H1 (cell line): ENCODE data around the gene RNF10. TPM values are rescaled to one million over a fixed set of nuclear protein-coding genes. Genes with fewer than 3 reads are reported as not detected.

Experiments used
- CHD1 ChIP-seq: IDR thresholded peaks from 2 replicates; pipeline ENCODE4 v1.6.1; 2012; ENCODE audit warnings: low read depth, low read length, improper control_type of control experiment
- KDM5A ChIP-seq: fragments of 200-600 bp; IDR thresholded peaks from 2 replicates; pipeline ENCODE4 v1.7.1; 2012; ENCODE audit warnings: mild to moderate bottlenecking, low read length, inconsistent platforms, mixed read lengths
- MAX ChIP-seq: IDR thresholded peaks from 2 replicates; pipeline ENCODE4 v1.6.1; 2012; ENCODE audit warnings: inconsistent platforms
- NANOG ChIP-seq: IDR thresholded peaks from 2 replicates; pipeline ENCODE4 v1.6.1; 2011; ENCODE audit warnings: low read length, low read depth, mild to moderate bottlenecking, inconsistent platforms; ENCODE audit not compliant: insufficient read depth, poor library complexity, severe bottlenecking
- RFX5 ChIP-seq: IDR thresholded peaks from 2 replicates; pipeline ENCODE4 v1.6.1; 2011; ENCODE audit warnings: low read depth, low read length, improper control_type of control experiment, borderline replicate concordance
- SUZ12 ChIP-seq: fragments of 200-600 bp; sonication (generic); IDR thresholded peaks from 2 replicates; pipeline ENCODE4 v1.6.1; 2012; ENCODE audit warnings: mild to moderate bottlenecking, inconsistent platforms, low read length, moderate library complexity, mixed read lengths
- TAF1 ChIP-seq: IDR thresholded peaks from 2 replicates; pipeline ENCODE4 v1.6.1; 2011; ENCODE audit warnings: mild to moderate bottlenecking, low read depth, low read length
- TBP ChIP-seq: IDR thresholded peaks from 2 replicates; pipeline ENCODE4 v1.6.1; 2011; ENCODE audit warnings: low read depth, low read length, improper control_type of control experiment
- TCF12 ChIP-seq: IDR thresholded peaks from 2 replicates; pipeline ENCODE4 v1.6.1; 2011; ENCODE audit warnings: low read depth, mild to moderate bottlenecking, low read length
- polyA plus RNA-seq, 7 experiments: library from polyadenylated mRNA; depleted of rRNA in 3 of 7; stranded (reverse) in 5 of 7; unstranded in 2 of 7; fragments of >200 nt in 5 of 7; fragments of 200-250 nt in 2 of 7; gene quantifications; 1 replicate in 5 of 7; 2 replicates in 1 of 7; 4 replicates in 1 of 7; pipeline versions ENCODE4 v1.2.1 to v1.2.3, GENCODE V29; 2011 to 2013; ENCODE audit warnings: missing spikeins in 2 of 7, mixed read lengths in 2 of 7
- total RNA-seq: library from RNA; stranded (reverse); fragmentation: NEBNext Ultra II Directional; extraction: Animal tissue kit (Norgen Biotek cat#: 25700); gene quantifications from 2 replicates; pipeline ENCODE4 v1.2.1, GENCODE V29; 2021
- TF ChIP-seq, protein P1 (sequence below): fragments of 300-600 bp; sonication (generic); IDR thresholded peaks from 2 replicates; pipeline ENCODE4 v1.7.1; 2012; ENCODE audit warnings: low read length, moderate library complexity, mild to moderate bottlenecking, inconsistent platforms; ENCODE audit not compliant: insufficient replicate concordance

Gene RNF10
- total and polyA plus RNA-seq, 2 of the 8 experiments (the other 6 are each of a cell fraction or from before 2014, with no cell fraction given): 71.6 to 171 TPM

DNA sequence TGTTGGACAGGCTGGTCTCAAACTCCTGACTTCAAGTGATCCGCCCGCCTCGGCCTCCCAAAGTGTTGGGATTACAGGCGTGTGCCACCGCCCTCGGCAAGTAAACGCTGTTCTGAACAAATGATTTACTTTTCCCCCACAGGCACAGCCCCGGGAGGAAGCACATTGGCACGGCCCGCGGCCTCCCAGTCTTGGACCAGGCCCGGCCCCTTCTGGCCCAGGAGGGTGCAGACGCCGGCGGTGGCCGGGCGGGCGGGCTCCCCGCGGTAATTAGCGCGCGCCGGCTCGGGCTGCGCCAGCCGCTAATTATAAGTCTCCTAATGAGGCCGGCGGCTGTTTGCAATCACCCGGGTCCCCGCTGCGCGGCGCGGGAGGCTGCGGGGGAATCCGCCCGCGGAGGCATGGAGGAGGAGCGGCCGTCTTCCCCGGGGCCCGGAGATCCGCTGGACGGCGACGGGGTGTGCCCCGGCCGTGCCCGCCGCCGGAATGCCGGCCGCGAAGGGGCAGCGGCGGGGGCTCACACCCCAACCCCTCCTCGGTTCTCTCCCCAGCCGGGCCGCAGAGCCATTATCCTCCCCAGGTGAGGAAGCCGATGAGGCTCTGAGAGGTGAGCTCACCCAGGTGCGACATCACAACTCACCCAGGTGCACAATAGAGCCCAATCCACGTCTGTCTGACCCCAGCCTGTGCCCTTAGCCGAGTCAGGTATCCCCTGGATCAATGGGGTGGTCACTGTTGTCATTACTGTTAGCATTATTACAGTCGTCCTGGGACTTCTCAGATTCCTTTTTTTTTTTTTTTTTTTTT is 50.4 kb downstream of the RNF10 start (continued):
- TF ChIP-seq CHD1: no peak
- TF ChIP-seq TCF12: 0 out of 2 replicates have a peak, but pooled peaks have one; percentile 19
- no peak for TF ChIP-seq KDM5A
- TF ChIP-seq RFX5: no peak
- no peak for TF ChIP-seq SUZ12
- TF ChIP-seq NANOG: no peak
- peak; percentile 18; the same call in 1 of the 2 replicates for TF ChIP-seq TAF1
- no peak for TF ChIP-seq TBP
- TF ChIP-seq MAX: no peak
- TF ChIP-seq, protein P1, sequence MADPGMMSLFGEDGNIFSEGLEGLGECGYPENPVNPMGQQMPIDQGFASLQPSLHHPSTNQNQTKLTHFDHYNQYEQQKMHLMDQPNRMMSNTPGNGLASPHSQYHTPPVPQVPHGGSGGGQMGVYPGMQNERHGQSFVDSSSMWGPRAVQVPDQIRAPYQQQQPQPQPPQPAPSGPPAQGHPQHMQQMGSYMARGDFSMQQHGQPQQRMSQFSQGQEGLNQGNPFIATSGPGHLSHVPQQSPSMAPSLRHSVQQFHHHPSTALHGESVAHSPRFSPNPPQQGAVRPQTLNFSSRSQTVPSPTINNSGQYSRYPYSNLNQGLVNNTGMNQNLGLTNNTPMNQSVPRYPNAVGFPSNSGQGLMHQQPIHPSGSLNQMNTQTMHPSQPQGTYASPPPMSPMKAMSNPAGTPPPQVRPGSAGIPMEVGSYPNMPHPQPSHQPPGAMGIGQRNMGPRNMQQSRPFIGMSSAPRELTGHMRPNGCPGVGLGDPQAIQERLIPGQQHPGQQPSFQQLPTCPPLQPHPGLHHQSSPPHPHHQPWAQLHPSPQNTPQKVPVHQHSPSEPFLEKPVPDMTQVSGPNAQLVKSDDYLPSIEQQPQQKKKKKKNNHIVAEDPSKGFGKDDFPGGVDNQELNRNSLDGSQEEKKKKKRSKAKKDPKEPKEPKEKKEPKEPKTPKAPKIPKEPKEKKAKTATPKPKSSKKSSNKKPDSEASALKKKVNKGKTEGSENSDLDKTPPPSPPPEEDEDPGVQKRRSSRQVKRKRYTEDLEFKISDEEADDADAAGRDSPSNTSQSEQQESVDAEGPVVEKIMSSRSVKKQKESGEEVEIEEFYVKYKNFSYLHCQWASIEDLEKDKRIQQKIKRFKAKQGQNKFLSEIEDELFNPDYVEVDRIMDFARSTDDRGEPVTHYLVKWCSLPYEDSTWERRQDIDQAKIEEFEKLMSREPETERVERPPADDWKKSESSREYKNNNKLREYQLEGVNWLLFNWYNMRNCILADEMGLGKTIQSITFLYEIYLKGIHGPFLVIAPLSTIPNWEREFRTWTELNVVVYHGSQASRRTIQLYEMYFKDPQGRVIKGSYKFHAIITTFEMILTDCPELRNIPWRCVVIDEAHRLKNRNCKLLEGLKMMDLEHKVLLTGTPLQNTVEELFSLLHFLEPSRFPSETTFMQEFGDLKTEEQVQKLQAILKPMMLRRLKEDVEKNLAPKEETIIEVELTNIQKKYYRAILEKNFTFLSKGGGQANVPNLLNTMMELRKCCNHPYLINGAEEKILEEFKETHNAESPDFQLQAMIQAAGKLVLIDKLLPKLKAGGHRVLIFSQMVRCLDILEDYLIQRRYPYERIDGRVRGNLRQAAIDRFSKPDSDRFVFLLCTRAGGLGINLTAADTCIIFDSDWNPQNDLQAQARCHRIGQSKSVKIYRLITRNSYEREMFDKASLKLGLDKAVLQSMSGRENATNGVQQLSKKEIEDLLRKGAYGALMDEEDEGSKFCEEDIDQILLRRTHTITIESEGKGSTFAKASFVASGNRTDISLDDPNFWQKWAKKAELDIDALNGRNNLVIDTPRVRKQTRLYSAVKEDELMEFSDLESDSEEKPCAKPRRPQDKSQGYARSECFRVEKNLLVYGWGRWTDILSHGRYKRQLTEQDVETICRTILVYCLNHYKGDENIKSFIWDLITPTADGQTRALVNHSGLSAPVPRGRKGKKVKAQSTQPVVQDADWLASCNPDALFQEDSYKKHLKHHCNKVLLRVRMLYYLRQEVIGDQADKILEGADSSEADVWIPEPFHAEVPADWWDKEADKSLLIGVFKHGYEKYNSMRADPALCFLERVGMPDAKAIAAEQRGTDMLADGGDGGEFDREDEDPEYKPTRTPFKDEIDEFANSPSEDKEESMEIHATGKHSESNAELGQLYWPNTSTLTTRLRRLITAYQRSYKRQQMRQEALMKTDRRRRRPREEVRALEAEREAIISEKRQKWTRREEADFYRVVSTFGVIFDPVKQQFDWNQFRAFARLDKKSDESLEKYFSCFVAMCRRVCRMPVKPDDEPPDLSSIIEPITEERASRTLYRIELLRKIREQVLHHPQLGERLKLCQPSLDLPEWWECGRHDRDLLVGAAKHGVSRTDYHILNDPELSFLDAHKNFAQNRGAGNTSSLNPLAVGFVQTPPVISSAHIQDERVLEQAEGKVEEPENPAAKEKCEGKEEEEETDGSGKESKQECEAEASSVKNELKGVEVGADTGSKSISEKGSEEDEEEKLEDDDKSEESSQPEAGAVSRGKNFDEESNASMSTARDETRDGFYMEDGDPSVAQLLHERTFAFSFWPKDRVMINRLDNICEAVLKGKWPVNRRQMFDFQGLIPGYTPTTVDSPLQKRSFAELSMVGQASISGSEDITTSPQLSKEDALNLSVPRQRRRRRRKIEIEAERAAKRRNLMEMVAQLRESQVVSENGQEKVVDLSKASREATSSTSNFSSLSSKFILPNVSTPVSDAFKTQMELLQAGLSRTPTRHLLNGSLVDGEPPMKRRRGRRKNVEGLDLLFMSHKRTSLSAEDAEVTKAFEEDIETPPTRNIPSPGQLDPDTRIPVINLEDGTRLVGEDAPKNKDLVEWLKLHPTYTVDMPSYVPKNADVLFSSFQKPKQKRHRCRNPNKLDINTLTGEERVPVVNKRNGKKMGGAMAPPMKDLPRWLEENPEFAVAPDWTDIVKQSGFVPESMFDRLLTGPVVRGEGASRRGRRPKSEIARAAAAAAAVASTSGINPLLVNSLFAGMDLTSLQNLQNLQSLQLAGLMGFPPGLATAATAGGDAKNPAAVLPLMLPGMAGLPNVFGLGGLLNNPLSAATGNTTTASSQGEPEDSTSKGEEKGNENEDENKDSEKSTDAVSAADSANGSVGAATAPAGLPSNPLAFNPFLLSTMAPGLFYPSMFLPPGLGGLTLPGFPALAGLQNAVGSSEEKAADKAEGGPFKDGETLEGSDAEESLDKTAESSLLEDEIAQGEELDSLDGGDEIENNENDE: no peak
